Activated T-helper 1 cell treated with anti-CD3 and anti-CD28 coated beads, Interleukin-12 subunit alpha, Interleukin-12 subunit beta, Interleukin-2, Interleukin-4 antibody, amounts not matched to agents 30 ng/mL and 10 ng/mL and 1 ng/mL, durations not matched to agents 14 hours and 24 hours and 36 hours (primary cell): Measurements from ENCODE around the gene LPO. TPM values are rescaled to one million over a fixed set of nuclear protein-coding genes. Genes with fewer than 3 reads are reported as not detected.
A peak's percentile ranks its signal among the peaks of the same experiment; 100 is the strongest.

Experiments used
- DNase-seq: peaks from one replicate; pipeline ENCODE4 v3.0.0; 2021; ENCODE audit warnings: low spot score
- H3K27ac Mint-ChIP-seq: one replicate; pipeline ENCODE4 v1.8.0; 2021; ENCODE audit warnings: mild to moderate bottlenecking, mixed read lengths
- H3K27me3 Mint-ChIP-seq: one replicate; pipeline ENCODE4 v1.8.0; 2022; ENCODE audit warnings: mild to moderate bottlenecking, moderate library complexity, mixed read lengths; ENCODE audit not compliant: insufficient read depth
- H3K36me3 Mint-ChIP-seq: one replicate; pipeline ENCODE4 v1.8.0; 2021; ENCODE audit warnings: low read depth, mixed read lengths
- H3K4me1 Mint-ChIP-seq: one replicate; pipeline ENCODE4 v1.8.0; 2021; ENCODE audit warnings: low read depth, mixed read lengths
- H3K4me3 Mint-ChIP-seq: one replicate; pipeline ENCODE4 v1.8.0; 2021; ENCODE audit warnings: mild to moderate bottlenecking, moderate library complexity, mixed read lengths
- H3K9me3 Mint-ChIP-seq: one replicate; pipeline ENCODE4 v1.8.0; 2021; ENCODE audit warnings: mixed read lengths
- intact Hi-C: fragments of 100-400 bp; cut with micrococcal nuclease; formaldehyde crosslinking; loops from one replicate; pipeline ENCODE4 v1.15.1; 2024
- total RNA-seq: library from RNA; stranded (reverse); gene quantifications from 2 replicates; pipeline ENCODE4 v1.2.3, GENCODE V29; 2022

LPO gene
- total RNA-seq, 1 donor from 2014 or later: not detected

DNA sequence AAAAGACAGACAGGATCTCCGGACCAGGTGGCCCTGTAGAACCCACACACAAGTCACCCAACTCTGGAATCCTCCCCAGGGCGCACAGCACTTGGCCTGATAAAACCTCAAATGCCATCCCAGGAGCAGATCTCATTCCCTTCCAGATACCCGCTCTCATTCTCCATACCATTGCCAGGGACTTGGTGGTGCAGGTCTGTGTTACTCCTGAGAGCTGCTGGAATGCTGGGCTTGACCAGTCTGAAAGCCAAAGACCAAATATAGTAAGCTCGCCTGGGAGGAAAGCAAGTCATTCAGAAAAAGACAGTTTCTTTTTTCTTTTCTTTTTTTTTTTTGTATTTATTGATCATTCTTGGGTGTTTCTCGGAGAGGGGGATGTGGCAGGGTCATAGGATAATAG, 30.0 kb upstream of the LPO start:
- Mint-ChIP-seq H3K4me1 (no peaks in the 10 kb centered on the region), H3K27ac (no peak overlapping the region), H3K4me3 (no peak overlapping the region), H3K27me3 (no peaks in the 10 kb centered on the region), H3K36me3 (peaks cover 22% of the 10 kb centered on the region), H3K9me3 (no peaks in the 10 kb centered on the region)
- intact Hi-C loops: no loop called here
- no peak for DNase-seq

DNA sequence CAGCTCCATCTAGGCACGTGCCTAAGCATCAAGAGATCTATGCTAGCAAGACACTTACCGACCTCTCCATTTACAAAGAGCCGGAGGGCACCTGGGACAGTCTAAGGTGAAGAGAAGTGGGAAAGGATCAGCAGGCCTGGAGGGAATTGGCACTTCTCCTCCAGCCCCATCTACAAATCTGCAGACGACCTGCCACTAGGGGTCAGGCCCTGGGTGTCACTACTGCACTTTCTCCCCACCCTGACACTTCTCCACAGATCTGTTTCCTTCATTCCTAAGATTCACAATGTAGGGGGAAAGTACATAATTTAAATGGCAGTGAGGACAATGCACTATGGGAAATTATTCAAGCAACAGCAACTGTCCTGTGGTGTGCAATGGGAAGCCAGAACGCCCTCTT, 27.5 kb upstream of the LPO start:
- Mint-ChIP-seq H3K27me3 (no peaks in the 10 kb centered on the region), H3K4me1 (no peaks in the 10 kb centered on the region), H3K4me3 (no peak overlapping the region), H3K27ac (no peak overlapping the region), H3K9me3 (no peaks in the 10 kb centered on the region), H3K36me3 (peaks cover 24% of the 10 kb centered on the region)
- intact Hi-C loops: no loop called here
- no peak for DNase-seq

DNA sequence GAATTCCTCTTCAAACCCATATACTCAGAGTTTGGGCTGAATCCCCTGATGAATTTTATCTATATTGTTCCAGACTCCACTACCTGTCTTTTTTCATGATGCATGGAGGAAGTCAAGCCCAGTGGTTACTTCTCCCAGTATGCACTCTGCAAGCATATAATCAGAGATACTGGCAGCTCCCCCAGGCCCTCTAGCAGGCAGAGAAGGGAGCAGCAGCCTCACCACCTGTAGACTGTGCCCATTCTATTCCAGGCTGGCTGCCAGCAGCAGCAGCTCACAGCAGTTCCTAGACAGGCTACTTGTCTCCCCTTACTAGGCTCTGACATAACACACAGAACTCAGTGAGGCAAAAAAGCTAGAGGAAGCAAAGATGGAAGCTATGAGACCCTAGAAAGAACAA, 22.7 kb upstream of the LPO start:
- intact Hi-C loops: loop anchor here (5.0 kb wide), 1 partner anchor 133 kb away; the partner anchor contains the start of gene DYNLL2
- Mint-ChIP-seq H3K27me3 (no peaks in the 10 kb centered on the region), H3K27ac (no peak overlapping the region), H3K36me3 (peaks cover 11% of the 10 kb centered on the region), H3K4me1 (peaks cover 26% of the 10 kb centered on the region), H3K4me3 (no peak overlapping the region), H3K9me3 (no peaks in the 10 kb centered on the region)
- DNase-seq: no peak

DNA sequence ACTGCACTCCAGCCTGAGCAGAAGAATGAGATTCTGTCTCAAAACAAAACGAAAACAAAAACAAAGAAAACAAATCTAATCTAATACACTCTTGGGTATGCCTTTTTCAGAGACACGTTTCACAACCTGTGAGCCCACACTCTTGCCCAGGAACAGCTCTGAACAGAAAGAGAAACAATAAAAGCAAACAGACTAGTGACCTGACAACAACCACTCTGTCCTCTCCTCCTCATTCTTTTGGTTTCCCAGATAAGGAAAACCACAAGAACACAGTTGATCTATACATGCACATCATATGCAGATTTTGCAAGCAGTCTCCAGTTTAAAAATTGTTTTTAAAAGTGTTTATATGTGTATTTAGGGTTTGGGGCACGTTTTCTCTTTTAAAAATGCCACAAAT, 20.6 kb upstream of the LPO start:
- DNase-seq: no peak
- Mint-ChIP-seq H3K27ac (peak overlapping the region; percentile 61), H3K4me1 (peaks cover 26% of the 10 kb centered on the region), H3K4me3 (peak overlapping the region; percentile 49), H3K36me3 (peaks cover 4% of the 10 kb centered on the region), H3K27me3 (peaks cover 4% of the 10 kb centered on the region), H3K9me3 (no peaks in the 10 kb centered on the region)
- intact Hi-C loops: loop anchor here (2.0 to 5.0 kb wide), 4 partner anchors 111 to 211 kb away; partner anchors contain the start of genes DYNLL2, SRSF1, SUPT4H1 and TSPOAP1

DNA sequence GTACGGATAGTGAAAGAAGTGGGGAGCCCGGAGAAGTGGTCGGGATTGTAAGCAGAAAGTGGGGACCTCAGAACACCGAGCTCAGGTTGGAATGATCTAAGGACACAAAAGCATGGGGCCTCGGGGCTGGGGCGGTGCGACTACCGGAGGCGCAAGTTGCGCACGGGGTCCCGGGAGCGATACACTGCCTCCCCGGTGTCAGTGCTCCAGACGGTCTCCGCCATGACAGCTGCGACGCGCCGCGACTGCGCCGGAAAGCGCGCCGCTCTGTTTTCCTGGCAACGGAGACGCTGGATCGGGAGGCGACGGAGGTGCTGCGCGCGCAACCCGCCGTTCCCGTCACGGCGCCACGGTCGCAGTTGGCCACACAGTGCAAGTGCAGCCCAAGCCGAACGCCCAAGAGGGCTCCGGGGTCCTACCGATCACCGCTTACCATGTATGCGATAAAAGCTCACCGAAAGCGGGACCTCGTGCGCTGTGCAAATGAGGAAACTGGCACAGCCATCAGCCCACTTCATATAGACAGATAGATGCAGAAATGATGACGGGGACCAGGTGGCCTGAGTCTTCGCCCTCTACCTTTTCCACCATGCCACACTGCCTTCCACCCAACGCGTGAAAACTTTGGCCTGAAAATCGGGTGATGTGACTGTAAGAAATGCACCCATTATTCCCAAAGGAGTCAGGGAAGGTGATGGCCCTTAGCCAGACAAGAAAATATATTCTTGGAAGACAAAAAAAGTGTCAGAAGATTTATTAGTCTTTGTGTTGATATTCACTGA, 19.2 kb upstream of the LPO start, which contains the start of gene MKS1:
MKS1 (minus strand) TSS at position 249 of the 782 bp plus-strand sequence; CDS start at position 224, 25 bp downstream.
- intact Hi-C loops: loop anchor here (1.0 to 5.0 kb wide), 6 partner anchors 30 to 369 kb away; partner anchors contain the start of genes DYNLL2, MRPS23, SRSF1 and SUPT4H1

DNA sequence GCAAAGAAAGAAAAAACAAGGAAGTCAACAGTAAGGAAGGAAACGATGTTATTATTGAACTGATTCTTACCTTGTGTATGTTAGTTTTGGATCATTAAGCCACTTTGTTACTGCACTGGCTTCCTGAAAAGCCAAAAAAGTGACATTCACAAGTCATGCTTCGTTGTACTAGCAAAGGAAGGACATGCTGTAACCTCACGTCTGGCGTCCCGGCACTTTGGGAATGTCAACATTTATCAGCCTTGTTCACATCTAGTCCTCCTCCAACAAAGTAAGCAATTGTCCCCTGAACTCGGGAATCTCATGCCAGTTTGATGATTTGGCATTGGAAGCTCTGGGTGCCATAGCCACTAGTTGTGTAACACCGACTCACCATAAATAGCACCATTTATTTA, 18.6 kb upstream of the LPO start:
- peaks cover 15% of the 10 kb centered on the region for H3K27me3 Mint-ChIP-seq
- peak overlapping the region; percentile 96 for H3K27ac Mint-ChIP-seq
- H3K36me3 Mint-ChIP-seq: no peaks in the 10 kb centered on the region
- intact Hi-C loops: loop anchor here (1.0 to 5.0 kb wide), 6 partner anchors 30 to 369 kb away; partner anchors contain the start of genes DYNLL2, MRPS23, SRSF1 and SUPT4H1
- no peak for DNase-seq
- peaks cover 26% of the 10 kb centered on the region for H3K4me1 Mint-ChIP-seq
- peak overlapping the region; percentile 92 for H3K4me3 Mint-ChIP-seq
- H3K9me3 Mint-ChIP-seq: no peaks in the 10 kb centered on the region

More for the DNA sequence above, 19.2 kb upstream of the LPO start, which contains the start of gene MKS1:
- Mint-ChIP-seq H3K4me1 (peaks cover 26% of the 10 kb centered on the region), H3K27ac (peak within 1 kb of the TSS; percentile 96), H3K27me3 (peaks cover 11% of the 10 kb centered on the region), H3K4me3 (peak within 1 kb of the TSS; percentile 92), H3K9me3 (no peaks in the 10 kb centered on the region), H3K36me3 (no peaks in the 10 kb centered on the region)
- peak; percentile 94 for DNase-seq

DNA sequence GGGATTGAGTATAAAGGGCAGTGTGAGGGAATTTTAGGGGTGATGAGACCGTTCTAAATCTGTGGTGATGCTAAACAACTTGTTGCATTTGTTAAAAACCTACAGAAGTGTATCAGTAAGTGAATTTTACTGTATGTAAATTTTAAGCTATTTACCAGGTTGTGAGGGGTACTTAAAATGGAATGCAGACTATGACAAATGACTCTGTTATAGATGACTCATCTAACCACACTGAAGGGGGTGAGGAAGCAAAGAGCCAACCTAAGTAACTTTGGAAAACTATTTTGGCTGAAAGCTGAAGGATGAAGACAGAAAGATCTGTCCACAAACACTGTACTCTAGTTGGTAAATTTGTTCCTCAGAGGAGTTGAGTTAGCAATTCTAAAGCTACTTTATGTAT, 14.1 kb upstream of the LPO start:
- Mint-ChIP-seq H3K36me3 (no peaks in the 10 kb centered on the region), H3K27ac (no peak overlapping the region), H3K4me1 (peaks cover 9% of the 10 kb centered on the region), H3K9me3 (no peaks in the 10 kb centered on the region), H3K27me3 (peaks cover 36% of the 10 kb centered on the region), H3K4me3 (no peak overlapping the region)
- intact Hi-C loops: no loop called here
- DNase-seq: no peak

DNA sequence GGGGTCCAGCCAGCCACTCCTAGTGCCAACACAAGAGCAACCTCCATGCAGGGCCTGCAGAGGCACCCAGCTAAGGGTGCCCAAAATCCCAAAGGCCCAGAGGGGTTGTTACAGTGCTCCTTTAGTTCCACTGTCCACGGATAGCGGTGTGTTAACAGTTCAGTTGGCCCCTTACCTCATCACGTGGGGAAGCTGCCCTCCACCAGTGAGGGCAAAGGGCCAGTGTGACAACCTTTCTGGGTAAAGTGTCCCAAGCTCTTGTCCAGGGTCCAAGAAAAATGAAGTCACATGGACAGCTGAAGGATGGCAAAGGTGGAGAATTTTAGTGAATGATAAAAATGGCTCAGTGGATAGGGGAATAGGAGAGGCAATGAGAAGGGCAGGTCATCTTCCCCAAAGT, 10.7 kb upstream of the LPO start:
- no peak overlapping the region for H3K27ac Mint-ChIP-seq
- DNase-seq: no peak
- intact Hi-C loops: no loop called here
- no peaks in the 10 kb centered on the region for H3K9me3 Mint-ChIP-seq
- no peak overlapping the region for H3K4me3 Mint-ChIP-seq
- peaks cover 45% of the 10 kb centered on the region for H3K27me3 Mint-ChIP-seq
- H3K4me1 Mint-ChIP-seq: peaks cover 3% of the 10 kb centered on the region
- no peaks in the 10 kb centered on the region for H3K36me3 Mint-ChIP-seq

DNA sequence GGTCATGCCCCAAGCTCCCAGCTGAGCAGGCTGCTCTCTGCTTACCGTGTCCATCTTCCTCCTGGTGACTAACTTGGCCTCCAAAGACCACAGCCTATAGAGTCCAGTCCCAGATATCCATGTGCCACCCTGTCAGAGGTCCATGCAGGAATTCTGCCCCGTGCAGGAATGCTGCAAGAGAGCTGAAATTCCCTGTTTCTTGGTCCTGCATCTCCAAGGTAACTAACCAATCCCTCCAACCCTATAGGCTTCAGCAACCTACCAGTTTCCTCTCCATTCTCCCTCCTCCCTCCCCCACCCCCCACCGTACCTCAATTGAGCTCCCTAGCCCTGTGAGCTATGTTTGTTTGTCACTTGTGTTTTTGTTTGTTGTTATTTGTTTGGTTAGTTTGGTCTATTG, 9.7 kb upstream of the LPO start:
- DNase-seq: no peak
- no peaks in the 10 kb centered on the region for H3K9me3 Mint-ChIP-seq
- H3K4me1 Mint-ChIP-seq: peaks cover 6% of the 10 kb centered on the region
- no peak overlapping the region for H3K4me3 Mint-ChIP-seq
- peaks cover 43% of the 10 kb centered on the region for H3K27me3 Mint-ChIP-seq
- no peaks in the 10 kb centered on the region for H3K36me3 Mint-ChIP-seq
- no peak overlapping the region for H3K27ac Mint-ChIP-seq
- intact Hi-C loops: no loop called here

DNA sequence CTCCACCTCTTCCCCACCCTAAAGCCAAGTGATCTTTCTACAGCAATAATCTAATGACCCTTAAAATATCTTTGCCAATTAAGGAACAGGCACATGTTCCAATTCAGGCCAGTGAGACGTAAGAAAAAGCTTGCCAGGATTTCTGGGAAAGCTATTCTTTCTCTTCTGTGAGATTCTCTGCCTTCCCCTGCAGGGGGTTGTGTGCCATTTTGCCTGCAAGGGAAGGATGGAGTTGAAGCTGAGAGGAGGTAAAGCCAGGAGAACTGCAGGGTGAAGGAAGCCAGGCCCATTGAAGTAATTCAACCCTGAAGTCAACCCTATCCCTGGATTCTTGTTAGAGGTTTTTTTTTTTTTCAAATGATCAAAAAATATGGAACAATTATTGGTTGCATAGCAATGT, 9.0 kb upstream of the LPO start:
- Mint-ChIP-seq H3K4me1 (peaks cover 6% of the 10 kb centered on the region), H3K27ac (no peak overlapping the region), H3K36me3 (no peaks in the 10 kb centered on the region), H3K4me3 (no peak overlapping the region), H3K27me3 (peaks cover 41% of the 10 kb centered on the region), H3K9me3 (no peaks in the 10 kb centered on the region)
- DNase-seq: no peak
- intact Hi-C loops: no loop called here

DNA sequence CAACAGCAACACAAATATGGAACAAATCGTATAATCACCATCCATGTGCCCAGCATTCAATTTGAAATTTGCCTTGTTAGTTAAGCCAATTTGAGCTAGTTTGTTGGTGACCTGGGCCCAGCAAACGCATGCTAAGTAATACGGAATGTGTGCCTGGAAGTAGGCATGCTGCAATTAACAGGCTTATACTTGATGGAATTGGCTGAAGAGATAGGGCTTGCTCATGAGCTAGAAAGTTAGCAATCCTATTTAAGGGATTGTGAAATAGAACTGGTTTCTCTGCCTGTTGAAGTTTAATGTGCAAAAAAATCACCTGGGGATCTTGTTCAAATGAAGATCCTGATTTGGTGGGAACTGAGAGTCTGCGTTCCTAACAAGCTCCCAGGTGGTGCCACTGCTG, 8.5 kb upstream of the LPO start:
- Mint-ChIP-seq H3K27me3 (peaks cover 43% of the 10 kb centered on the region), H3K4me3 (no peak overlapping the region), H3K4me1 (peaks cover 6% of the 10 kb centered on the region), H3K27ac (no peak overlapping the region), H3K9me3 (no peaks in the 10 kb centered on the region), H3K36me3 (no peaks in the 10 kb centered on the region)
- intact Hi-C loops: no loop called here
- DNase-seq: no peak

DNA sequence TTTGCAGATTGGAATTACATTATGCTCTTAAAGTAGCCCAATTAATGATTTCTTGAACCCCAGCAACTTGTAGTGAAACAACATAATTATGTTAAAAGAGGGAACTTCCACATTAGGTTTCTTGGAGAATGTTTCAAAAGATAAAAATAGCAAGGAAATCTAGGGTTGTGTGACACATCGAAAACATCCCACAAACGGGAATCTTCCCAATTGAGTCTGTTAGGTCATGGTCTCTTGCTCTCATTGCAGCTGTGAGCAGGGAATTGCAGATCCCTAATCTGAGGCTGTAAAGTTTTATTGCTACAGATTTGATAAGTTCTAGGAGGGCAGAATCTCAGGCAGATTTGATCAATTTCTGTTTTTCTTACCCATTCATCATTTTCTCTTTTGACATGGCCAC, 6.7 kb upstream of the LPO start:
- Mint-ChIP-seq H3K27me3 (peaks cover 50% of the 10 kb centered on the region), H3K36me3 (no peaks in the 10 kb centered on the region), H3K9me3 (no peaks in the 10 kb centered on the region), H3K27ac (no peak overlapping the region), H3K4me1 (peaks cover 6% of the 10 kb centered on the region), H3K4me3 (no peak overlapping the region)
- intact Hi-C loops: no loop called here
- DNase-seq: no peak

DNA sequence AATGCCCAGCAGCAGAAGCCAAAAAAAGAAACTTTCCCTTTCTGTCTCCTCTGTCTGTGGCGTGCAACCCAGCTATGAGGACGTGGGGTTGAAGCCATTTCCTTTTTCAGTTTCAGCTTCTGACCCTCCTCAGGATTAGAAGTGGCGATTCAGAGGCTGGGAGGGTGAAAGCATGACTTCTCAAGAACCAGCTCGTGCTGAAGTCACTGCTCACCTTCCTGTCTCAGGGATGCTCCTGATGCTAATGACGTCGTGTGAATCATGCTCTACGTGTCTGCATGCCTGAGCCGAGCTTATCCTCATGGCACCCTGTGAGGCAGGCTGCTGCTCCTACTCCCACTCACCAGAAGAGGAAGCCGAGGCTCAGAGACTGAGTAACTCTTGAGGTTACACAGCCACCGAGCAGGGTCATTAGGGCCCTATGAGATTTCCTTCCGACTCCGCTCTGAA, 5.7 kb upstream of the LPO start:
- Mint-ChIP-seq H3K4me1 (peaks cover 6% of the 10 kb centered on the region), H3K9me3 (no peaks in the 10 kb centered on the region), H3K27me3 (peaks cover 55% of the 10 kb centered on the region), H3K4me3 (no peak overlapping the region), H3K36me3 (no peaks in the 10 kb centered on the region), H3K27ac (no peak overlapping the region)
- DNase-seq: no peak
- intact Hi-C loops: no loop called here
